ENCODE results near the gene OR6C74. TPM values are rescaled to one million over a fixed set of nuclear protein-coding genes. Genes with fewer than 3 reads are reported as not detected.

The OR6C74 gene
- total RNA-seq, 6 experiments from 2014 or later: not detected

- DNase-seq (peak in 1 of 3 donors; percentile 46), ATAC-seq (peak; percentile 81 to 96 (median 92))
- Histone ChIP-seq H3K4me3 (no peak overlapping the region), H3K9me3 (no peaks in the 10 kb centered on the region), H3K27me3 (no peaks in the 10 kb centered on the region), H3K4me1 (peaks cover 0 to 4% (median 0%) of the 10 kb centered on the region in 4 donors), H3K27ac (no peak overlapping the region), H3K36me3 (no peaks in the 10 kb centered on the region)
- WGBS (ENCODE audit: insufficient coverage, low coverage, low lambda C conversion rate, missing lambda C conversion rate): 19% methylated on average over 3 of the region's 3 CpGs
- TF ChIP-seq POLR2A (IDR thresholded peaks at IDR 0.05): no peak
- TF ChIP-seq, protein P1, sequence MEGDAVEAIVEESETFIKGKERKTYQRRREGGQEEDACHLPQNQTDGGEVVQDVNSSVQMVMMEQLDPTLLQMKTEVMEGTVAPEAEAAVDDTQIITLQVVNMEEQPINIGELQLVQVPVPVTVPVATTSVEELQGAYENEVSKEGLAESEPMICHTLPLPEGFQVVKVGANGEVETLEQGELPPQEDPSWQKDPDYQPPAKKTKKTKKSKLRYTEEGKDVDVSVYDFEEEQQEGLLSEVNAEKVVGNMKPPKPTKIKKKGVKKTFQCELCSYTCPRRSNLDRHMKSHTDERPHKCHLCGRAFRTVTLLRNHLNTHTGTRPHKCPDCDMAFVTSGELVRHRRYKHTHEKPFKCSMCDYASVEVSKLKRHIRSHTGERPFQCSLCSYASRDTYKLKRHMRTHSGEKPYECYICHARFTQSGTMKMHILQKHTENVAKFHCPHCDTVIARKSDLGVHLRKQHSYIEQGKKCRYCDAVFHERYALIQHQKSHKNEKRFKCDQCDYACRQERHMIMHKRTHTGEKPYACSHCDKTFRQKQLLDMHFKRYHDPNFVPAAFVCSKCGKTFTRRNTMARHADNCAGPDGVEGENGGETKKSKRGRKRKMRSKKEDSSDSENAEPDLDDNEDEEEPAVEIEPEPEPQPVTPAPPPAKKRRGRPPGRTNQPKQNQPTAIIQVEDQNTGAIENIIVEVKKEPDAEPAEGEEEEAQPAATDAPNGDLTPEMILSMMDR (IDR thresholded peaks at IDR 0.05): no peak
- intact Hi-C loops (cut with DNase I): no loop called here
Measured at GRCh38 chr12:55250944-55251343, 6.5 kb downstream of the OR6C74 start.

DNA sequence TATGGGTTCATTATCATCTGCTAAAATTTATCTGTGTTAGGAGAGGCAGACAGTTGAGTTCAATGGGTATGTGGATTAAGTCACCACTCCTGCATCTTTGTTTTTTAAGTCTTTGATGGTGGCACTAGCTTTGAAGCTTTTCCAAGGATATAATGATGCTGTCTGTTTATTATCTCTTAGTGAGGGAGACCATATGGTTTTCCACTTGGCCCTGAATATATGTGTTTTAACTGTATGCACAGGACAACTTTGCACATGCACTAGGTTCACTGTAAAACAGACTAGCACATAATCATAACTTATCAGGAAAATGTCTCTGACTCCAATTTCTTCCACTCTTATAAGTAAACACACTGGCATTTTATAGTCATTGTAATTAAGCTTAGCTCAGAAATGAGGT is 8.9 kb downstream of the OR6C74 start:
- no peaks in the 10 kb centered on the region for H3K27me3 ChIP-seq
- intact Hi-C loops (cut with DNase I): no loop called here
- TF ChIP-seq, protein P1 (IDR thresholded peaks at IDR 0.05): no peak
- TF ChIP-seq POLR2A (IDR thresholded peaks at IDR 0.05): no peak

GRCh38 chr12:55256831-55257230 is 12.4 kb downstream of the OR6C74 start:
- 83% methylated on average over 4 of the region's 4 CpGs for WGBS (ENCODE audit: insufficient coverage, low coverage, low lambda C conversion rate, missing lambda C conversion rate)
- H3K36me3 ChIP-seq: no peaks in the 10 kb centered on the region
- intact Hi-C loops (cut with DNase I): no loop called here
- no peaks in the 10 kb centered on the region for H3K9me3 ChIP-seq
- no peaks in the 10 kb centered on the region for H3K4me1 ChIP-seq
- H3K27ac ChIP-seq: no peak overlapping the region
- no peak overlapping the region for H3K4me3 ChIP-seq
- no peak for DNase-seq
- no peak for ATAC-seq
- TF ChIP-seq POLR2A (IDR thresholded peaks at IDR 0.05): no peak
- TF ChIP-seq, protein P1 (IDR thresholded peaks at IDR 0.05): no peak
- H3K27me3 ChIP-seq: no peaks in the 10 kb centered on the region

More for the DNA sequence above, 8.9 kb downstream of the OR6C74 start:
- Histone ChIP-seq H3K36me3 (no peaks in the 10 kb centered on the region), H3K9me3 (no peaks in the 10 kb centered on the region), H3K4me3 (no peak overlapping the region), H3K27ac (no peak overlapping the region), H3K4me1 (peaks cover 0 to 4% (median 0%) of the 10 kb centered on the region in 4 donors)
- ATAC-seq: no peak
- no peak for DNase-seq

- intact Hi-C loops (cut with DNase I): no loop called here
- 100% methylated on average over 1 of the region's 2 CpGs for WGBS (ENCODE audit: insufficient coverage, low coverage, low lambda C conversion rate, missing lambda C conversion rate)
- H3K9me3 ChIP-seq: no peaks in the 10 kb centered on the region
- no peak for TF ChIP-seq POLR2A (IDR thresholded peaks at IDR 0.05)
- TF ChIP-seq, protein P1 (IDR thresholded peaks at IDR 0.05): no peak
- no peaks in the 10 kb centered on the region for H3K4me1 ChIP-seq
- ATAC-seq: no peak
- no peak overlapping the region for H3K27ac ChIP-seq
- H3K4me3 ChIP-seq: no peak overlapping the region
- H3K36me3 ChIP-seq: no peaks in the 10 kb centered on the region
- H3K27me3 ChIP-seq: no peaks in the 10 kb centered on the region
- no peak for DNase-seq
Measured at GRCh38 chr12:55258303-55258702, 13.9 kb downstream of the OR6C74 start.

- 53% methylated on average over 2 of the region's 2 CpGs for WGBS (ENCODE audit: insufficient coverage, low coverage, low lambda C conversion rate, missing lambda C conversion rate)
Measured at GRCh38 chr12:55280991-55281390, 36.6 kb downstream of the OR6C74 start.

More at GRCh38 chr12:55280991-55281390, 36.6 kb downstream of the OR6C74 start:
- no peak for DNase-seq
- Histone ChIP-seq H3K4me3 (no peak overlapping the region), H3K27ac (no peak overlapping the region), H3K9me3 (no peaks in the 10 kb centered on the region), H3K27me3 (no peaks in the 10 kb centered on the region), H3K4me1 (no peaks in the 10 kb centered on the region), H3K36me3 (no peaks in the 10 kb centered on the region)
- no peak for ATAC-seq
- no peak for TF ChIP-seq POLR2A (IDR thresholded peaks at IDR 0.05)
- TF ChIP-seq, protein P1 (IDR thresholded peaks at IDR 0.05): no peak
- intact Hi-C loops (cut with DNase I): no loop called here
